Osteocyte (in vitro differentiated cells): ENCODE measurements around the gene CORO7. TPM values are rescaled to one million over a fixed set of nuclear protein-coding genes. Genes with fewer than 3 reads are reported as not detected.

ENCODE experiments used
- DNase-seq: peaks from one replicate; pipeline ENCODE4 v3.0.0; 2021; ENCODE audit warnings: mixed read lengths; ENCODE audit not compliant: unreplicated experiment; ENCODE audit errors: extremely low spot score
- H3K27ac Mint-ChIP-seq: one replicate; pipeline ENCODE4 v1.8.0; 2021; ENCODE audit warnings: mild to moderate bottlenecking, mixed read lengths; ENCODE audit not compliant: unreplicated experiment
- H3K27me3 Mint-ChIP-seq: one replicate; pipeline ENCODE4 v1.8.0; 2021; ENCODE audit warnings: mixed read lengths; ENCODE audit not compliant: unreplicated experiment
- H3K36me3 Mint-ChIP-seq: one replicate; pipeline ENCODE4 v1.8.0; 2021; ENCODE audit warnings: mixed read lengths; ENCODE audit not compliant: unreplicated experiment
- H3K4me1 Mint-ChIP-seq: one replicate; pipeline ENCODE4 v1.8.0; 2021; ENCODE audit warnings: mixed read lengths; ENCODE audit not compliant: unreplicated experiment
- H3K4me3 Mint-ChIP-seq: one replicate; pipeline ENCODE4 v1.8.0; 2021; ENCODE audit warnings: mild to moderate bottlenecking, moderate library complexity, mixed read lengths; ENCODE audit not compliant: unreplicated experiment
- H3K9me3 Mint-ChIP-seq: one replicate; pipeline ENCODE4 v1.8.0; 2021; ENCODE audit warnings: mixed read lengths; ENCODE audit not compliant: unreplicated experiment
- CTCF ChIP-seq: fragments of 200-600 bp; sonication (generic); IDR thresholded peaks from 2 replicates; pipeline ENCODE4 v1.5.0; 2021; ENCODE audit warnings: antibody characterized with exemption, mild to moderate bottlenecking, moderate library complexity
- total RNA-seq: library from RNA; stranded (reverse); gene quantifications from 2 replicates; pipeline ENCODE4 v1.2.1, GENCODE V29; 2021

CORO7 gene
- total RNA-seq, 1 donor from 2014 or later, result 40.1 TPM

- H3K4me3 Mint-ChIP-seq, result no peak overlapping the region
- DNase-seq, result no peak
- no peak for TF ChIP-seq CTCF
- peaks cover 26% of the 10 kb centered on the region for H3K4me1 Mint-ChIP-seq
- no peaks in the 10 kb centered on the region for H3K27me3 Mint-ChIP-seq
- no peak overlapping the region for H3K27ac Mint-ChIP-seq
- H3K9me3 Mint-ChIP-seq, result no peaks in the 10 kb centered on the region
- H3K36me3 Mint-ChIP-seq, result no peaks in the 10 kb centered on the region
Measured at GRCh38 chr16:4411684-4412083, 4.7 kb downstream of the CORO7 start.

- no peaks in the 10 kb centered on the region for H3K27me3 Mint-ChIP-seq
- DNase-seq, result no peak
- H3K36me3 Mint-ChIP-seq, result no peaks in the 10 kb centered on the region
- peak overlapping the region; percentile 6 for H3K27ac Mint-ChIP-seq
- no peak overlapping the region for H3K4me3 Mint-ChIP-seq
- no peaks in the 10 kb centered on the region for H3K9me3 Mint-ChIP-seq
- peaks cover 24% of the 10 kb centered on the region for H3K4me1 Mint-ChIP-seq
- no peak for TF ChIP-seq CTCF
Measured at GRCh38 chr16:4410335-4411075, 5.9 kb downstream of the CORO7 start.

GRCh38 chr16:4409081-4409932 is 7.1 kb downstream of the CORO7 start:
- DNase-seq, result no peak
- TF ChIP-seq CTCF, result no peak
- Mint-ChIP-seq H3K27me3 (no peaks in the 10 kb centered on the region), H3K4me1 (peaks cover 14% of the 10 kb centered on the region), H3K9me3 (no peaks in the 10 kb centered on the region), H3K4me3 (no peak overlapping the region), H3K27ac (no peak overlapping the region), H3K36me3 (peaks cover 6% of the 10 kb centered on the region)

- H3K27ac Mint-ChIP-seq, result no peak overlapping the region
Measured at GRCh38 chr16:4408323-4408690, 8.1 kb downstream of the CORO7 start.

More at GRCh38 chr16:4408323-4408690, 8.1 kb downstream of the CORO7 start:
- Mint-ChIP-seq H3K4me3 (no peak overlapping the region), H3K36me3 (peaks cover 6% of the 10 kb centered on the region), H3K4me1 (peaks cover 12% of the 10 kb centered on the region), H3K9me3 (no peaks in the 10 kb centered on the region), H3K27me3 (no peaks in the 10 kb centered on the region)
- DNase-seq, result no peak
- TF ChIP-seq CTCF, result no peak
